ENCODE data around the gene PACSIN2. TPM values are rescaled to one million over a fixed set of nuclear protein-coding genes. Genes with fewer than 3 reads are reported as not detected.

Gene PACSIN2
- total RNA-seq, 1 experiment from 2014 or later, result 103 TPM

DNA sequence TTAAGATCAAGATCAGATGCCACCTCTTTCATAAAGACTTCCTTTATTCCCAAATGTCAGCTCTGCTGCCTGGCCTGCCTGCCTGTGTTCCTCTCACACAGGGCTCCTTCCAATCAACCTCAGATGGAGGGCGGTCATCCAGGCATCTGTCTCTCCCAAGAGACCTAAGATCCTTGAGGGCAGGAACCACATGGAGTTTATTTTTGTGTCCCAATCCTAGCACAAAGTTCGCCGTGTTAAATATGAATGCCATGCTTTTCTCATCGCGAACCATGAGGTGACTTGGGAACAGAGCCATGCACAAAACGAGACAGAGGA lies 85.2 kb downstream of the PACSIN2 start:
- Histone ChIP-seq H3F3A (ENCODE audit: insufficient read depth, low read depth) (peaks cover 43% of the 10 kb centered on the region), H3K27ac (no peak overlapping the region), H3K79me2 (ENCODE audit: low read depth) (peaks cover 95% of the 10 kb centered on the region), H3K27me3 (ENCODE audit: insufficient read depth, low read depth) (no peaks in the 10 kb centered on the region), H3K4me1 (replicated peaks; ENCODE audit: insufficient read depth) (peaks cover 50% of the 10 kb centered on the region), H3K9me2 (ENCODE audit: insufficient read depth) (no peaks in the 10 kb centered on the region), H3K4me3 (no peak overlapping the region), H3K9me3 (ENCODE audit: insufficient read depth, low read depth) (no peaks in the 10 kb centered on the region), H3K36me3 (ENCODE audit: low read depth) (no peaks in the 10 kb centered on the region), H3K4me2 (no peak overlapping the region), H2AFZ (no peak overlapping the region), H4K20me1 (ENCODE audit: insufficient read depth) (peaks cover 11% of the 10 kb centered on the region)
- DNase-seq, result no peak
- TF ChIP-seq, protein P1, sequence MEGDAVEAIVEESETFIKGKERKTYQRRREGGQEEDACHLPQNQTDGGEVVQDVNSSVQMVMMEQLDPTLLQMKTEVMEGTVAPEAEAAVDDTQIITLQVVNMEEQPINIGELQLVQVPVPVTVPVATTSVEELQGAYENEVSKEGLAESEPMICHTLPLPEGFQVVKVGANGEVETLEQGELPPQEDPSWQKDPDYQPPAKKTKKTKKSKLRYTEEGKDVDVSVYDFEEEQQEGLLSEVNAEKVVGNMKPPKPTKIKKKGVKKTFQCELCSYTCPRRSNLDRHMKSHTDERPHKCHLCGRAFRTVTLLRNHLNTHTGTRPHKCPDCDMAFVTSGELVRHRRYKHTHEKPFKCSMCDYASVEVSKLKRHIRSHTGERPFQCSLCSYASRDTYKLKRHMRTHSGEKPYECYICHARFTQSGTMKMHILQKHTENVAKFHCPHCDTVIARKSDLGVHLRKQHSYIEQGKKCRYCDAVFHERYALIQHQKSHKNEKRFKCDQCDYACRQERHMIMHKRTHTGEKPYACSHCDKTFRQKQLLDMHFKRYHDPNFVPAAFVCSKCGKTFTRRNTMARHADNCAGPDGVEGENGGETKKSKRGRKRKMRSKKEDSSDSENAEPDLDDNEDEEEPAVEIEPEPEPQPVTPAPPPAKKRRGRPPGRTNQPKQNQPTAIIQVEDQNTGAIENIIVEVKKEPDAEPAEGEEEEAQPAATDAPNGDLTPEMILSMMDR (conservative IDR thresholded peaks at IDR 0.05), result no peak
- no peak for TF ChIP-seq EZH2 (IDR thresholded peaks at IDR 0.05; ENCODE audit: low read depth)
- intact Hi-C loops (cut with micrococcal nuclease; ENCODE audit: unreplicated experiment), result loop anchor here (5.0 kb wide), 2 partner anchors 63 to 83 kb away; no protein-coding TSS in a partner anchor
- no TSS peak for BruUV-seq (replicated peaks)
- CTCF ChIA-PET, result no interaction called here
- POLR2A ChIA-PET (ENCODE audit: unreplicated experiment), result no interaction called here

DNA sequence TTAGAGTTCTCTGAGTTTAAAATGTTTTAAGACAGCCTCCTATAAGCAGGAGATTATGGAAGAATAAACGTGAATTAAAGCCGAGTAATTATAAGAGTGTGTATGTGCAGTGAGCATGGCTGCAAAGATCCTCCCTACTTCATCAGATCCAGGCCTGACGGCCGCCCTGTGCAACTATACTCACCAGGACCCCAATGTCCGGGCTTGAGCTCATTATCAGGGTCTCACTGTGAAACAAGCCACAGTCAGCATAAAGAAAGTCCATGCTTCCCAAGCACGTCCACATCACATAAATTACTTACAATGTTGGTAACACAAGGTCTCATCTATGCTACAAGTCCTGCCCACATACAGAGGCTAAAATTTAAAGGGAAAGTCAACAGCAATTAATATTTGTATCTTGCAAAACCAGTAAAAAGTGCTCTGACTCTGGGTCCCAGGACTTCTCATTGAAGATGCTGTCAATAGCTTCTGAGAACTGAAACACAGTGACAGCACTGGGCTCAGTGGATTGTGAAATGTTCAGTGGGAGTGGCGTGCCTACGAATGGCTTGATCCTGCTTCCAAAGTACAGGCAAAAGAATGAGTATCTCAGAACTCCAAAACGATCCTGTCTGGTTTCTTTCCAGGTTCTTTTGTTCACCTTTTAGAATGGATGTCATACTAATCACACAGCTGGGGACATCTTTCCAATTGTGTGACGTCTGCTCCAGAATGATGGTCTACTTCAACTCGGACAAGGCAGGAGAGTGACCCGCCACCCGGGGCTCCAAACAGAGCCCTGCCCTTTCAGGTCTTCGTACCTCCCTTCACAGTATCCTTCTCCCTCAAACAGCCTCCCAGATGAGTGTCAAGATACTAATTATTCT lies 85.7 kb downstream of the PACSIN2 start:
- Histone ChIP-seq H2AFZ (no peak overlapping the region), H3K4me3 (no peak overlapping the region), H3K4me1 (replicated peaks; ENCODE audit: insufficient read depth) (peaks cover 45% of the 10 kb centered on the region), H3K9me2 (ENCODE audit: insufficient read depth) (no peaks in the 10 kb centered on the region), H4K20me1 (ENCODE audit: insufficient read depth) (peaks cover 11% of the 10 kb centered on the region), H3K36me3 (ENCODE audit: low read depth) (no peaks in the 10 kb centered on the region), H3K4me2 (no peak overlapping the region), H3K79me2 (ENCODE audit: low read depth) (peaks cover 95% of the 10 kb centered on the region), H3K9me3 (ENCODE audit: insufficient read depth, low read depth) (no peaks in the 10 kb centered on the region), H3F3A (ENCODE audit: insufficient read depth, low read depth) (peaks cover 37% of the 10 kb centered on the region), H3K27me3 (ENCODE audit: insufficient read depth, low read depth) (no peaks in the 10 kb centered on the region), H3K27ac (no peak overlapping the region)
- CTCF ChIA-PET, result no interaction called here
- POLR2A ChIA-PET (ENCODE audit: unreplicated experiment), result interaction anchor here (0.6 kb wide), 1 partner anchor 50 kb away, joined by 3 read pairs; no protein-coding TSS in a partner anchor
- TF ChIP-seq, protein P1 (conservative IDR thresholded peaks at IDR 0.05), result no peak
- TF ChIP-seq EZH2 (IDR thresholded peaks at IDR 0.05; ENCODE audit: low read depth), result no peak
- DNase-seq, result no peak
- BruUV-seq (replicated peaks), result no TSS peak
- intact Hi-C loops (cut with micrococcal nuclease; ENCODE audit: unreplicated experiment), result no loop called here

DNA sequence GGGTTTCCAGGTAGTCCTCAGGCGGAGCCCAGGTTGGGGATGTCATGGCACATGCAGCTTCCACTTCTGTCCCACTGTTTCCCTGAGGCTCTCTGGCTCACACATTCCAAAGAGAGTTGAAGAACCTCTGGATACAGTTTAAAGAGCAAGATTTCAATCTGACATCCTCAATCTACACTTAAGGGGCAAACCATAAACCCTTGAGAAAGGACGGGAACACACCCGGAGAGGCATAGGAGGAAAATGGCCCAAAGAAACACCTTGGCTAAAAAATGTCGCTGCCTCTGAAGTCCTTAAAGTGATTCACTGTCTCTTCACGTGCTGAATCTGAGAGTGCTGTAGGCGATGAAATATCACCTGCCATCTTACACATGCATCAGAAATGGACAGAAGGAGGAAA lies 87.0 kb downstream of the PACSIN2 start:
- peaks cover 35% of the 10 kb centered on the region for H3K4me1 ChIP-seq (replicated peaks; ENCODE audit: insufficient read depth)
- no peak overlapping the region for H3K4me2 ChIP-seq
- DNase-seq, result no peak
- H3K9me3 ChIP-seq (ENCODE audit: insufficient read depth, low read depth), result no peaks in the 10 kb centered on the region
- peaks cover 11% of the 10 kb centered on the region for H4K20me1 ChIP-seq (ENCODE audit: insufficient read depth)
- TF ChIP-seq EZH2 (IDR thresholded peaks at IDR 0.05; ENCODE audit: low read depth), result no peak
- TF ChIP-seq, protein P1 (conservative IDR thresholded peaks at IDR 0.05), result no peak
- H3K4me3 ChIP-seq, result no peak overlapping the region
- ChIA-PET POLR2A (ENCODE audit: unreplicated experiment) (no interaction called here), CTCF (no interaction called here)
- BruUV-seq (replicated peaks), result no TSS peak
- H3K79me2 ChIP-seq (ENCODE audit: low read depth), result peaks cover 94% of the 10 kb centered on the region
- no peaks in the 10 kb centered on the region for H3K9me2 ChIP-seq (ENCODE audit: insufficient read depth)
- peaks cover 30% of the 10 kb centered on the region for H3F3A ChIP-seq (ENCODE audit: insufficient read depth, low read depth)
- H3K27ac ChIP-seq, result no peak overlapping the region
- intact Hi-C loops (cut with micrococcal nuclease; ENCODE audit: unreplicated experiment), result no loop called here
- H3K36me3 ChIP-seq (ENCODE audit: low read depth), result no peaks in the 10 kb centered on the region
- H2AFZ ChIP-seq, result no peak overlapping the region
- no peaks in the 10 kb centered on the region for H3K27me3 ChIP-seq (ENCODE audit: insufficient read depth, low read depth)
